SK-N-SH (cell line): ENCODE measurements around the gene EIF2S2. TPM values are rescaled to one million over a fixed set of nuclear protein-coding genes. Genes with fewer than 3 reads are reported as not detected.
"Not testable (repeated sequence)": the region's sequence is repeated elsewhere in the genome, so short reads cannot be mapped to it uniquely, and the experiment has no call there.

ENCODE experiments used
- CTCF ChIA-PET: fragments of 300-600, 350-600 bp; formaldehyde crosslinking; extraction: SDS; loops from one replicate; lab custom pipeline; 2021; lab: Yijun Ruan, JAX
- POLR2A ChIA-PET: fragments of 350-600 bp; sonication (Branson Sonifier 250); formaldehyde crosslinking; extraction: SDS; loops from one replicate; lab custom pipeline; 2020; ENCODE audit warnings: antibody characterized with exemption, inconsistent platforms; lab: Yijun Ruan, JAX
- DNase-seq: peaks from one replicate; pipeline ENCODE4 v3.0.0; 2012
- H2AFZ ChIP-seq: fragments of 200-600 bp; sonication (generic); 2 replicates; pipeline ENCODE4 v1.8.1; 2016; ENCODE audit warnings: antibody characterized with exemption, mild to moderate bottlenecking, low read depth
- H3F3A ChIP-seq: fragments of 200-600 bp; sonication (generic); replicated peaks from 2 replicates; pipeline ENCODE3; 2016; ENCODE audit warnings: antibody characterized with exemption, mild to moderate bottlenecking; ENCODE audit not compliant: insufficient read depth
- H3K27ac ChIP-seq, 2 experiments: fragments of 200-500 bp in 1 of 2; fragments of 200-600 bp in 1 of 2; sonication (Bioruptor generic) in 1 of 2; sonication (generic), shearing (Covaris generic) in 1 of 2; 2 replicates each; pipeline versions ENCODE4 v1.5.1 to v1.6.1; 2014 to 2016; ENCODE audit warnings: low read depth in 2 of 2, inconsistent platforms in 1 of 2, low read length in 1 of 2, mild to moderate bottlenecking in 1 of 2, mixed read lengths in 1 of 2
- H3K27me3 ChIP-seq: fragments of 200-600 bp; sonication (generic), shearing (Covaris generic); 2 replicates; pipeline ENCODE4 v1.6.1; 2016; ENCODE audit warnings: mixed run types; ENCODE audit not compliant: insufficient read depth
- H3K36me3 ChIP-seq, 2 experiments: fragments of 200-500 bp in 1 of 2; fragments of 200-600 bp in 1 of 2; sonication (Bioruptor generic) in 1 of 2; sonication (generic) in 1 of 2; replicated peaks in 1 of 2; 2 replicates each; pipeline versions ENCODE3 to v1.5.1; 2014 to 2016; ENCODE audit warnings: low read length in 1 of 2, mild to moderate bottlenecking in 1 of 2; ENCODE audit not compliant: insufficient read depth in 2 of 2, control insufficient read depth in 1 of 2
- H3K4me1 ChIP-seq, 2 experiments: fragments of 200-500 bp in 1 of 2; fragments of 200-600 bp in 1 of 2; sonication (Bioruptor generic) in 1 of 2; sonication (generic), shearing (Covaris generic) in 1 of 2; 2 replicates each; pipeline versions ENCODE4 v1.5.1 to v1.6.1; 2014 to 2016; ENCODE audit warnings: low read depth in 1 of 2, low read length in 1 of 2, mixed run types in 1 of 2; ENCODE audit not compliant: insufficient read depth in 2 of 2, control insufficient read depth in 1 of 2
- H3K4me2 ChIP-seq: fragments of 200-600 bp; sonication (generic), shearing (Covaris generic); 2 replicates; pipeline ENCODE4 v1.6.1; 2017; ENCODE audit warnings: mixed run types
- H3K4me3 ChIP-seq, 2 experiments: fragments of 200-500 bp in 1 of 2; fragments of 200-600 bp in 1 of 2; sonication (Bioruptor generic) in 1 of 2; sonication (generic), shearing (Covaris generic) in 1 of 2; 2 replicates each; pipeline versions ENCODE4 v1.5.1 to v1.8.1; 2014 to 2016; ENCODE audit warnings: low read depth in 2 of 2, inconsistent platforms in 1 of 2, low read length in 1 of 2, mild to moderate bottlenecking in 1 of 2, mixed read lengths in 1 of 2, moderate library complexity in 1 of 2
- H3K79me2 ChIP-seq: fragments of 200-600 bp; sonication (generic); 2 replicates; pipeline ENCODE4 v1.8.1; 2017; ENCODE audit warnings: mild to moderate bottlenecking; ENCODE audit not compliant: insufficient read depth
- H3K9ac ChIP-seq: fragments of 200-600 bp; sonication (generic); 2 replicates; pipeline ENCODE4 v1.6.1; 2017; ENCODE audit warnings: mixed run types
- H3K9me2 ChIP-seq: fragments of 200-600 bp; sonication (generic); 2 replicates; pipeline ENCODE4 v1.6.1; 2017; ENCODE audit warnings: mixed run types
- H3K9me3 ChIP-seq: fragments of 200-600 bp; sonication (generic); 2 replicates; pipeline ENCODE4 v1.6.1; 2017; ENCODE audit warnings: mixed run types, mild to moderate bottlenecking, moderate library complexity
- H4K20me1 ChIP-seq: fragments of 200-600 bp; sonication (generic); 2 replicates; pipeline ENCODE4 v1.6.1; 2017; ENCODE audit warnings: mild to moderate bottlenecking, mixed run types; ENCODE audit not compliant: insufficient read depth
- FOSL2 ChIP-seq: IDR thresholded peaks from 2 replicates; pipeline ENCODE4 v1.4.0; 2012; ENCODE audit warnings: low read depth, mild to moderate bottlenecking, moderate library complexity, borderline replicate concordance
- IRF3 ChIP-seq: fragments of 150-350 bp; IDR thresholded peaks from 2 replicates; pipeline ENCODE4 v1.6.1; 2016; ENCODE audit warnings: mild to moderate bottlenecking, low read depth, low read length
- NFIC ChIP-seq: IDR thresholded peaks from 2 replicates; pipeline ENCODE4 v1.4.0; 2012; ENCODE audit warnings: borderline replicate concordance
- RCOR1 ChIP-seq: fragments of 150-350 bp; IDR thresholded peaks from 2 replicates; pipeline ENCODE4 v1.6.1; 2017; ENCODE audit warnings: antibody characterized with exemption, low read length
- RFX5 ChIP-seq: IDR thresholded peaks from 2 replicates; pipeline ENCODE4 v1.6.1; 2012; ENCODE audit warnings: mild to moderate bottlenecking, improper control_type of control experiment, low read length
- RXRA ChIP-seq: IDR thresholded peaks from 2 replicates; pipeline ENCODE4 v1.4.0; 2012; ENCODE audit warnings: low read depth, mild to moderate bottlenecking, borderline replicate concordance
- ZBTB33 ChIP-seq: IDR thresholded peaks from 2 replicates; pipeline ENCODE4 v1.4.0; 2012; ENCODE audit warnings: low read depth, borderline replicate concordance
- WGBS: methylation state at CpG from one replicate; pipeline ENCODE4 v1.1.6; 2017; ENCODE audit warnings: low lambda C conversion rate; 5-methylcytosine and 5-hydroxymethylcytosine counted together
- polyA plus RNA-seq, 3 experiments: library from polyadenylated mRNA; depleted of rRNA; stranded (reverse); fragments of >200 nt; gene quantifications; 2 replicates each; pipeline ENCODE4 v1.2.3, GENCODE V29; 2012

The EIF2S2 gene
- polyA plus RNA-seq, 1 of the 3 experiments (the other 2 are of a cell fraction), result 50.7 TPM

GRCh38 chr20:34152073-34152472, 40.0 kb upstream of the EIF2S2 start:
- H2AFZ ChIP-seq, H4K20me1 ChIP-seq, H3F3A ChIP-seq, H3K4me2 ChIP-seq, H3K79me2 ChIP-seq, H3K4me1 ChIP-seq, H3K27ac ChIP-seq, H3K9ac ChIP-seq, H3K4me3 ChIP-seq, POLR2A ChIA-PET, H3K9me3 ChIP-seq, DNase-seq, H3K9me2 ChIP-seq, H3K36me3 ChIP-seq, H3K27me3 ChIP-seq: not testable (repeated sequence)
- CTCF ChIA-PET, result interaction anchor here (0.6 kb wide), 1 partner anchor 103 kb away, joined by 3 read pairs; no protein-coding TSS in a partner anchor
- WGBS, result 88% methylated on average over 8 of the region's 8 CpGs

- no peak overlapping the region for H3K27ac ChIP-seq
- no peak overlapping the region for H3K4me3 ChIP-seq
- no peaks in the 10 kb centered on the region for H3K4me1 ChIP-seq
- H3K9me3 ChIP-seq, result no peaks in the 10 kb centered on the region
- CTCF ChIA-PET, result interaction anchor here (0.6 to 1.2 kb wide), 3 partner anchors 58 to 612 kb away, joined by 3 read pairs; no protein-coding TSS in a partner anchor
- POLR2A ChIA-PET, result no interaction called here
- no peaks in the 10 kb centered on the region for H3K27me3 ChIP-seq
- no peaks in the 10 kb centered on the region for H3K79me2 ChIP-seq
- H3K9me2 ChIP-seq, result no peaks in the 10 kb centered on the region
- H2AFZ ChIP-seq, result no peak overlapping the region
- no peak overlapping the region for H3K9ac ChIP-seq
- no peak overlapping the region for H3K4me2 ChIP-seq
- H3F3A ChIP-seq, result no peaks in the 10 kb centered on the region
- WGBS, result 77% methylated on average over 9 of the region's 9 CpGs
- no peaks in the 10 kb centered on the region for H4K20me1 ChIP-seq
- H3K36me3 ChIP-seq, result no peaks in the 10 kb centered on the region
- TF ChIP-seq IRF3 (no peak), ZBTB33 (no peak), RCOR1 (no peak), RXRA (no peak), NFIC (no peak), FOSL2 (no peak), RFX5 (no peak)
- no peak for DNase-seq
Measured at GRCh38 chr20:34150306-34151000, 38.4 kb upstream of the EIF2S2 start.
